Kasumi-1 (cell line): ENCODE data around the gene MOV10L1.
"Not testable (repeated sequence)": the region's sequence is repeated elsewhere in the genome, so short reads cannot be mapped to it uniquely, and the experiment has no call there.

ENCODE experiments used
- DNase-seq, 2 experiments: peaks; one replicate each; lab custom pipeline; 2025; lab: John Stamatoyannopoulos, UW

MOV10L1 gene

DNA sequence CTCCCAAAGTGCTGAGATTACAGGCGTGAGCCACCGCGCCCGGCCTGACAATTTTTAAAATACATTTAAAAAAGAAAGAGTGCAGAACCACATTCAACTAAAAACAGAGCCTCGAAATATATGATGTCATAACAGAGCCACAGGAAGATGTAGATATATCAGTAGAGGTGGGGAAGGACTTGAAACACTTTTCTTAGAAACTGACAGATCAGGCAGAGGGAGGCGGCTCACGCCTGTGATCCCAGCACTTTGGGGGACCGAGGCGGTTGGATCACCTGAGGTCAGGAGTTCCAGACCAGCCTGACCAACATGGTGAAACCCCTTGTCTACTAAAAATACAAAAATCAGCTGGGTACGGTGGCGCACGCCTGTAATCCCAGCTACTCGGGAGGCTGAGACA lies 11.6 kb upstream of the MOV10L1 start:
- no peak for DNase-seq

- DNase-seq, result no peak
These were observed 11.0 kb upstream of the MOV10L1 start for GRCh38 chr22:50078761-50079160.

DNA sequence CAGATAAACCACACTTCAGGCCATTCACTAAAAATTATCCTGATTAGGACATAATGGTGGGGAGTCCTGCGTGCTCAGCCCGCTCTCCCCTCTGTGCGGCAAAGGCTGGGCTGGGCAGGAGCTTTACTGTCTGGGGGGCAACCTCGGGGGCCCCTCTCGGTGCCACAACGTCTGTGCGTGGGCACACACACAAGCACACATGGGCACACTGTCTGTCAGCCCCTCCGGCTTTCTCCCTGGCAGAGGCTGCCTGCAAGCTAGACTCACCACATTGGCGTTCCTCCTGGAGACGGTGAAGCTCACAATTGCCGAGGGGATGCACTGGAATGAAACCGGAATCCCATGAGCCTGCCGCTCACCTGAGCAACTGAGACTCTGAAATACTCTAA lies 9.7 kb upstream of the MOV10L1 start:
- DNase-seq, result no peak

DNA sequence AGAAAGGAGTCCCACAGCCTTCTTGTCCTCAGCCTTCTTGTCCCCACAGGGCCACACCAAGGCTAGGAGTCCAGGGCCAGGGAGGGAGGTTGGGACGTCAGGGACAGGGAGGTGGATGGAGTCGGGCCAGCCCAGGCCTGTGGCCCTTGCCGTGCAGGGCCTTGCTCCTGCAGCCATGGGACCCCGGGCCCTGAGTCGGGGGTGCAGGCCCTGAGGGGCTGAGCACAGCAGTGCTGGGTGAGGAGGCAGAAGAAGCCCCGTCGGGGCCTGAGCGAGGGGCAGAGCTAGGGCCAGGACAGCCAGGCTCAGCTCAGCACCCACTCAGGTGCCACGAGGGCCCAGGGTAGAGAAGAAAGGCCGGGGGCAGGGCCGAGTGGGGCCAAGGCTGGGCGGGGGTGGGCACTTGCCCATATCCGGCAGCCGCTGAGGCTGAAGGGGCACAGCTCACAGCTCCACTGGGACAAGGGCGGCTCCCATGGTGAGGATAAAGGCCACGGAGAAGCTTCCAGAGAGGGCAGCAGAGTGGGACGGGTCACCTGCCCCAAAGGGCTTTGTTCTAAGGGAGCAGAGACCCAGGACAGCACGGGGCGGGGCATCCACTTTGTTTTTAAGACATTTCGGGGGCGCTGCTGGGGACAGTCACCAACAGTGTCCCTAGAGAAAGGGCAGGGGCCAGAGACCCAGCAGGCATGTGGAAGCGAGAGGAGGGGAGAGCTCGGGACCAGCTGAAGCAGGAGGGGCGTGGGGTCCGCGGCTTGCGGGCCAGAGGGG lies 8.2 kb upstream of the MOV10L1 start:
- DNase-seq, result no peak

- no peak for DNase-seq
These were observed 7.5 kb upstream of the MOV10L1 start for GRCh38 chr22:50082197-50082715.

DNA sequence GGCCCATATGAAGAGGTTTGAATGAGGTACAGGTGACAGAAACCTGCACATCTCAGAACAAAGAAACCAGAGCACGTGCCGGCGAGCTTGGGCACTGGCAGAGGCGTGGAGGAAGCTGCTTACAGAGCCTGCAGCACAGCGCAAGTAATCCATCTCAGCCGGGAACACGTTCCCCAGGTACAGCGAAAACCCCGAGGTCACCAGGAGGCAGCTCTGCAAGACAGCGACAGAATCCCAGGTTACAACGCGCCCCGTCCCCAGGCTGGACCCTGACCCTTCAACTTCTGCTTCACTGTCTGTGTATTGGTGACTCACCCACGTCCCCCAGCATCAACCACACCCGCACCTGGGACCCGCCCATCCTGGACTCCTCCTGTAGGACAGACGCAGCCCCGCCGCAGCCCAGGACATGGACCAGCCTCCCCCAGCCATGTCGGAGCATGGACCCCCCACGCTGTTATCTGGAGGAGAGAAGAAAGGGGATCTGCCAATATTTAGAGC lies 6.8 kb upstream of the MOV10L1 start:
- DNase-seq, result no peak

- DNase-seq, result no peak
These were observed 6.2 kb upstream of the MOV10L1 start for GRCh38 chr22:50083462-50084079.

- no peak for DNase-seq
These were observed 5.7 kb upstream of the MOV10L1 start for GRCh38 chr22:50084080-50084477.

GRCh38 chr22:50084614-50085021 lies 5.2 kb upstream of the MOV10L1 start:
- no peak for DNase-seq

DNA sequence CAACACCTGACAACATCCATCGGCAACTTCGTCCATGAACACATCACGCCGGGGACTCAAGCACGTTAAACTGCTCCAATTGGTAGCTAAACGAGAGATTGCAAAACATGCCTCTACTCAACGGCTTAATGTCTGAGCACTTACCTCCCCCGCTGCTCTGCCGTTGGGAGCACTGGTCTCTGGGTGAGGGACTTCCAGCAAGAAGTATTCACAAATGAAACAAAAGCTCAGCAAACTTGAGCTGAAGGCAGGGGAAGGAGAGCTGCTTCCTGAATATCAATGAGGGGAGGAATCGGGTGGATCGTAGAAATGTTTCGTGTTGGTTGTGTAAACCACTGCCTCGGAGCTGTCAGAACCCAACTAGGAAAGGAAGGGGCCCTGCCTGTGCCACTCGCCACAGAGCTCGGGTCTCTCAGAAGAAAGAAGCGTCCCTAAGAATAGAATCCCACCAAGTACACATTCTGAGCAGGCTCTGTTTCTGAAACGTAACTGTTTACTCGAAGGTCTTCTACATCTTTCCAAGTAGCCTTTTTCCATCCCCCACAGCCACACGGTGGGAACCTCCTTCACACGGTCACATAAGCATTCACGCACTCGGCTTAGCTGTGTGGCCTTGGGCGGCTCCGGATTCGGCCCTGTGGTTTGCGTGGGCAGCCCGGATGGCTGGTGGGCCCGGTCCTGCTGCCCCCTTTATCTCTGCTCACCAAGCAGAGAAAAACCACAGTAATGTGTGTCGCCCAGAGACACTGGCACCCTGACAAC lies 4.4 kb upstream of the MOV10L1 start, which contains the start of gene MLC1:
MLC1 (minus strand) TSS at position 216 of the 762 bp plus-strand sequence. CDS start 524 bp downstream, outside the sequence.
- DNase-seq, result peak; percentile 97 to 98

- DNase-seq, result no peak
These were observed 3.3 kb upstream of the MOV10L1 start for GRCh38 chr22:50086526-50086925.

DNA sequence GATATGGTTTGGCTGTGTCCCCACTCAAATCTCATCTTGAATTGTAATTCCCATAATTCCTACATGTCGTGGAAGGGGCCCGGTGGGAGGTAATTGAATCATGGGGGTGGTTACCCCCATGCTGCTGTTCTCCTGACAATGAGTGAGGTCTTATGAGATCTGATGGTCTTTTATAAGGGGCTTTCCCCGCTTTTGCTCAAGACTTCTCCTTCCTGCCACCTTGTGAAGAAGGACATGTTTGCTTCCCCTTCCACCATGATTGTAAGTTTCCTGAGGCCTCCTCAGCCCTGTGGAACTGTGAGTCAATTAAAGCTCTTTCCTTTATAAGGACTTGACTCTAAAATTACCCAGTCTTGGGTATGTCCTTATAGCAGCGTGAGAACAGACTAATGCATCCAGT lies 2.8 kb upstream of the MOV10L1 start:
- DNase-seq, result not testable (repeated sequence)

- no peak for DNase-seq
These were observed 2.2 kb upstream of the MOV10L1 start for GRCh38 chr22:50087646-50088045.

DNA sequence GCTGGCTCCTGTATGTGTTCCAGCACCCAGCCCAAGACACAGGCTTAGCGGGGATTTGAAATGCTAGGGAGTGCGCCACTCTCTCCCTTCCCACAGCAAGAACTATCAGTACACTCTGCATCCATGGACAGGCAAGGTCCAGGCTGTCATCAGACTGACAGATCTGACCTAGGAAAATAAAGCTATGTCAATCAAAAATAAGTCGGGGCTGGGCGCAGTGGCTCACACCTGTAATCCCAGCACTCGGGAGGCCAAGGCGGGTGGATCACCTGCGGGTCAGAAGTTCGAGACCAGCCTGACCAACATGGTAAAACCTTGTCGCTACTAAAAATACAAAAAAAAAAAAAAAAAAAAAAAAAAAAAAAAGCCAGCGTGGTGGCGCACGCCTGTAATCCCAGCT lies 1.7 kb upstream of the MOV10L1 start:
- DNase-seq, result no peak

GRCh38 chr22:50089231-50089630 lies 575 bp upstream of the MOV10L1 start:
- DNase-seq, result no peak

GRCh38 chr22:50090412-50090714 lies 557 bp downstream of the MOV10L1 start:
- DNase-seq, result no peak

GRCh38 chr22:50091092-50091768 lies 1.4 kb downstream of the MOV10L1 start:
- no peak for DNase-seq

DNA sequence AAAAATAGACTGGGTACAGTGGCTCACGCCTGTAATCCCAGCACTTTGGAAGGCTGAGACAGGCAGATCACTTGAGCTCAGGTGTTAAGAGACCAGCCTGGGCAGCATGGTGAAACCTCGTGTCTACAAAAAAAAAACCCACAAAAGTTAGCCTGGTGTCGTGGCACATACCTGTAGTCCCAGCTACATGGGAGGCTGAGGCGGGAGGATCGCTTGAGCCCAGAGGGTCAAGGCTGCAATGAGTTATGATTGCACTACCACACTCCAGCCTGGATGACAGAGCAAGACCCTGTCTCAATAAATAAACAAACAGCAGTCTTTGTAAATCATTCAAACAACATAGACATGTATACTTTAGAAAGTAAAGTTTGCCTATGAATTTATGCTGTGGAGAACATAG lies 2.5 kb downstream of the MOV10L1 start:
- no peak for DNase-seq

DNA sequence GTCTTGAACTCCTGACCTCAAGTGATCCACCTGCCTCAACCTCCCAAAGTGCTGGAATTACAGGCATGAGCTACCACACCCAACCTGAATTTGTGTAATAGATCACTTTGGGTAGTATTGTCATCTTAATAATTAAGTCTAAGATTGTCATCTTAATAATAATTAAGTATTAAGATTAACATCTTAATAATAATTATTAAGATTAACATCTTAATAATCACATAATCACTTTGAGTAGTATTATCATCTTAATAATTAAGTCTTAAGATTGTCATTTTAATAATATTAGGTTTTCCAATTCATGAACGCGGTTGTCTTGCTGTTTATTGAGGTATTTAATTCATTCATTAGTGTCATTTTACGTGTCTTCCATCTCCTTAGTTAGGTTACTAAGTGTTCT lies 8.2 kb downstream of the MOV10L1 start:
- DNase-seq, result no peak

GRCh38 chr22:50101870-50102565 lies 12.2 kb downstream of the MOV10L1 start:
- DNase-seq, result no peak

- DNase-seq, result no peak
These were observed 13.1 kb downstream of the MOV10L1 start for GRCh38 chr22:50102946-50103345.
